Measurements from ENCODE around the gene SPART.

GRCh38 chr13:36357692-36358091, 11.5 kb upstream of the SPART start:
- no peak for TF ChIP-seq POLR2A (IDR thresholded peaks at IDR 0.05)
- TF ChIP-seq, protein P1, sequence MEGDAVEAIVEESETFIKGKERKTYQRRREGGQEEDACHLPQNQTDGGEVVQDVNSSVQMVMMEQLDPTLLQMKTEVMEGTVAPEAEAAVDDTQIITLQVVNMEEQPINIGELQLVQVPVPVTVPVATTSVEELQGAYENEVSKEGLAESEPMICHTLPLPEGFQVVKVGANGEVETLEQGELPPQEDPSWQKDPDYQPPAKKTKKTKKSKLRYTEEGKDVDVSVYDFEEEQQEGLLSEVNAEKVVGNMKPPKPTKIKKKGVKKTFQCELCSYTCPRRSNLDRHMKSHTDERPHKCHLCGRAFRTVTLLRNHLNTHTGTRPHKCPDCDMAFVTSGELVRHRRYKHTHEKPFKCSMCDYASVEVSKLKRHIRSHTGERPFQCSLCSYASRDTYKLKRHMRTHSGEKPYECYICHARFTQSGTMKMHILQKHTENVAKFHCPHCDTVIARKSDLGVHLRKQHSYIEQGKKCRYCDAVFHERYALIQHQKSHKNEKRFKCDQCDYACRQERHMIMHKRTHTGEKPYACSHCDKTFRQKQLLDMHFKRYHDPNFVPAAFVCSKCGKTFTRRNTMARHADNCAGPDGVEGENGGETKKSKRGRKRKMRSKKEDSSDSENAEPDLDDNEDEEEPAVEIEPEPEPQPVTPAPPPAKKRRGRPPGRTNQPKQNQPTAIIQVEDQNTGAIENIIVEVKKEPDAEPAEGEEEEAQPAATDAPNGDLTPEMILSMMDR (IDR thresholded peaks at IDR 0.05): no peak

Data from ovary (tissue), 3 donors.